GM19328 (cell line): ENCODE results near the gene PARVB.

Experiments used
- ATAC-seq: cut with Tn5 transposase; IDR thresholded peaks from one replicate; pipeline ENCODE4 v1.9.1; 2021; ENCODE audit warnings: mild to moderate bottlenecking, moderate library complexity; ENCODE audit not compliant: unreplicated experiment

Gene PARVB

DNA sequence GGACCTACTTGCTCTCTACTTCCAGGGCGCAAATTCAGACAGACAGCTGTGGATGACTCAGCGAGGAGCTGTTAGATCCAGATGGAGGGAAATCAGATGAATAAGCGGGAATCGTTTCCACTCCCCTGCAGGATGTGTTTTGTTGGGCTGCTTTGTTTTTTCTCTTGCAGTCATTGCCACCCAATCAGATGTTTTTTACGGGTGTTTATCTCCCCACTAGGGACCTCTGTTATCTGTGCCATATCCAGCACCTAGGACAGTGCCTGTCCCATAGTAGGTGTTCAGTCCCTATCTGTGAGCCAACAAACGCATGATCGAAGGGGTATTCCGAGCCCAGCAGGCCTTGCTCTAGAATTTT is 105.5 kb downstream of the PARVB start:
- ATAC-seq = no peak

DNA sequence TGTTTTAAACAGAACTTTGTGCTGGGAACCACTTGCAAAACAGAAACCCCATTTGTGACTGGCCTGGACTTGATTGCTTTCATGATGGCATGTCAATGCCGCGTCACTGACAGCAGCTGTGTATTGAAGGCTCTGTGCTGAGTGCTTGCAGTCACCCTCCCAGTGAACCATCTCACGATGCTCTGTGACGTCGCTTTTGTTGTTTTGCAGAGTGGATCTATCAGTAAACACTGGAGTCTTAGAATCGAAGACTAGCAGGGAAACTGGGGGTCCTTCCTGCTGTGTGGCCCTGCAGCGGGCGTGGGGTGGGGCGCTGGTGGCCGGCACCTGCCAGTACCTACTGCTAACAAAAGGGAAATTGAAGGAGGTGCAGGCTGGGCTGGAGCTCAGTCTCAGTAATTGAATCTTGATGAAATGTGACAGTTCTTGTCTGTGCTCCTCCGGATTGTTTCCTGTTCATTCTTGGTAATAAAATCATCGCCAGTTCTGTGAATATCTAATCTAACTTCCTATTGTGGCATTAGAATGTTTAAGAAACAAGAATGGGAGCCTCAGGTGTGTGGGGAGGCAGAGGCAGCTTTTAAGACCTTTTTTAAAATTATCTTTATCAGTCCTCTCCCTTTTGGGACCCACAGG is 106.1 kb downstream of the PARVB start:
- no peak for ATAC-seq

DNA sequence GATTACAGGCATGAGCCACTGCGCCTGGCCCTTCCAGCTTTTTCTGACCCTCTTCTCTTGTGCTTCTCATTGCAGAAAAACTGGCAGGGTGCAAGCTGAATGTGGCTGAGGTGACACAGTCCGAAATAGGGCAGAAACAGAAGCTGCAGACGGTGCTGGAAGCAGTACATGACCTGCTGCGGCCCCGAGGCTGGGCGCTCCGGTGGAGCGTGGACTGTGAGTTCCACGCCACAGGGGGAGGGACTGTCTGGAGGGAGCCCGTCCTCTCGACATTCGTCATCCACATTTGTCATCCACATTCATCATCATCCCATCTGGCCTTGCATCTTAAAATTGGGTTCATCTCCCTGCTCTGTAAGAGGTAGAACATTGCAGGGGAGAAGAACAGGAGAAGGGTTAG is 107.3 kb downstream of the PARVB start:
- ATAC-seq = no peak

DNA sequence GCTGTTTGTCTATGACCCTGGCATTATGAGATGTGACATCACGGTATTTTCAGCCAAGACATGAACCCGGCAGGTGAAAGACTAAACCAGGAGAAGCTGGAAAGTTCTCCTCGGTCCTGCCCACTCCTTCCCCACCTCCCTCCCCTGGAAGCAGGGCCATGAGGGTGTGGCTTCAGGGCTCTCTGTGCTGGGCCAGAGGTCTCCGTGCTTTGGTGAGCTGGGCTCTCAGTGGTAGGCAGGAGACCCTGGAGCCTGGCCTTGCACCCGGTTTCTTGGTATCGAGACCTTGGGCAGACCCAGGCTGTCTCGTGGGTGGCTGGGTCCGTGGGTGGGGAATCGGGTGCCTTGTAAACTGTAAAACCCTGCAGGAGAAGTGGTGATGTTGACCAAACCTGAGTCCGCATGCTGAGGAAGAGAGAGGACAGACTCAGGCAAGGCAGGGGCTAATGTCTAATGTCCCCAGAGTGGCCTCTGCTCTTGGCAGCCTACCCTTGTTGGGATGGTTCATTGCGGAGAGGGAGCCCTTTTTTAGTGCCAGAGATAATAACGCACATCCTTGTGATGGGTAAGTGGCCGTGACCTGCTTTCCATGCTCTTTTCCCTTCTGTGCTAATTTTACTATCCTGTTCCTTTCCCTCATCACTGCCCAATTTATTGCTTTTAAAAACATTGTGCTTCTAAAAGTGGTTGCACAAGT is 108.0 kb downstream of the PARVB start:
- ATAC-seq = no peak

DNA sequence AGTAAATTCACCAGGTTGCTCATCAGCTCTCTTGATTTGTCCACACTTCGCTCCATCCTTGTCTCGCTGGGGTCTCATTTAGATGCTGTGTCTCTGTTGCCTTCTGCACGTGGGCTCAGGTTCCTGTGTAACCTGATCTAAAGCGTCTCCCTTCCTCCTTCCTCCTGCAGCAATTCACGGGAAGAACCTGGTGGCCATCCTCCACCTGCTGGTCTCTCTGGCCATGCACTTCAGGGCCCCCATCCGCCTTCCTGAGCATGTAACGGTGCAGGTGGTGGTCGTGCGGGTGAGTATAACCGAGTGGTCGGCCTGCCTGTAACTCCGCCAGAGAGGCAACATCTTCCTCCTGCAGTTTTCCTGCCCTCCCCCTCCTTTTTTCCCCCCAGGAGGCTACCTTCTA is 108.6 kb downstream of the PARVB start:
- no peak for ATAC-seq

DNA sequence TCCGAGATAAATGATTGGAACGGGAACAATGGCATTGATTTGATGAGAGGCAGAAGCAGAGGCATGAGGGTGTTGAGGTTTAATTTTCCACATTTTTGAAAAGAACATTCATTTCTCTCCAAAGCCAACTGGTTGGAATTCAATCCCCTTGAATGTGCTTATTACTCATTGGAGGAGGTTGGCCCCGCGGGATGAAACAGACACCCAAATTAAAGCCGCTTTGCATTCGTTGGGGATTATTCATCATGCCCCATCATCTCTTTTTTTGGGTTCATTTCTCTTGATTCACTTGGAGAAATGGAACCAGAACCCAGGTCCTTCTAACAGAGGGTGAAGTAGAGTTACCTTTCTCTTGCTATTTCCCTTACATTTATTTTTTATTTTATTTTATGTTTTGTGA is 109.1 kb downstream of the PARVB start:
- ATAC-seq = no peak

DNA sequence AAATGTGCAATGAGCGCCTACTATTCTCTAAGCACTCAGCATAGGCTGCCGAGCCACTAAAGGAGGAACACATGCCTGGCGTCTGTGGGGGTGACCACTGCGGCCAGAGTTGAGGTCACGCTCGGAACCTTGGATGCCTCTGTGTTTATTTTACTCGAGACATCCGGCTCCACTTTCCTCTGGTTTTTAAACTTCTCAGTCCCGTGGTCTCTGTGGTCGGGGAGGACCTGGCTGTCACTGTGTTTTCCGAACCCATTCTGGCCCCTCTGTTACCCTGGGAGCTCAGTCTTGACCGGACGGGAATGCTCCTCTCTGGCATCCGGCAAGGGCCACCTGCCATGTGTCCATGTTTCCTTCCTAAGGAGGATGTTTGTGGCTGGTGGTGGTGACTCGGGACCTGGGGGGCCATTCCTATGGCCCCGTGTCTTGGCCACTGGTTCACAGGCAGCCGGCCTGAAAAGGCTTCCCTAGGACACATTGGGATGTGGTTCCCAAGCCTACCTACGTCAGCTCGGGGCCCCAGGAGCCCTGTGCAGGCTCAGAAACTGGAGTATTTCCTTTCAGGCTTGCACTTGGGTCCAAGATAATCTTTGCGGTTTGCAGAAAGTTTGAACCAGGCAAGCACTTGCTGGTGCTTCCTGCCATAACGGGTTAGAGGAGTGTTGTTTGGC is 109.9 kb downstream of the PARVB start:
- ATAC-seq = no peak

DNA sequence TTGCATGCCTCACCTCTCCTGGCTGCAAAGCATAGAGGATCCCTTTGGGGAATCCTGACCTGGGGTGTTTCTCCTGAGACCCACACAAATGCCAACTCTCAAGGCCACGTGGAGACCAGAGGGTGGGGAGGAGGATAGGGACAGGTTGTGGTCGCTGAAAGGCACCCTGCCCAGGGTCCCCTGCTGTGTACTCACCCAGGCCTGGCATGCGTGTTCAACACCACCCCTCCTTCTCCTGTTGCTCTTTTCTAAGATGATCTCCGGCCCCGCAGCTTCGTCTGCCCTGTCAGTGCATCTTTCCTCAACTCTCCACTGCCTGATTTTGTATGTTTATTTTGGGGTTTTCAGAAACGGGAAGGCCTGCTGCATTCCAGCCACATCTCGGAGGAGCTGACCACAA is 112.0 kb downstream of the PARVB start:
- no peak for ATAC-seq

DNA sequence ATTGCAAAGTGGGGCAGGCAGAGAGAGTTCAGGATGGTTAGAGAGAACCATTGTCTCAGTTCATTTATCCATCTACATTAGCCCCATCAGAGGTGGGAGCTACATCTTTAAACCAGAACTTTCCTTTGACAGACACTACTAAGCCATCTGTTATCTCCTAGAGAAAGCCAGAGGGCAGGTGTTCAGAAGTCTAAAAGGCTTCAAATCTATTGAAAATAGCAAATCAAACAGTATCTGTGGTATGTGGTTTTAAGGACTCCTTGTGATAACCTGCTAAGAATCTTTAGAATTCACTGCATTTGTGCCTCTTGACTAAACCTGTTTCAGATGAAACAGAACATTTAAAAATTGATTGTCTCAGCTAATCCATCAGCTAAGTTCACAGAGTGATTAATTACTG is 112.7 kb downstream of the PARVB start:
- no peak for ATAC-seq

DNA sequence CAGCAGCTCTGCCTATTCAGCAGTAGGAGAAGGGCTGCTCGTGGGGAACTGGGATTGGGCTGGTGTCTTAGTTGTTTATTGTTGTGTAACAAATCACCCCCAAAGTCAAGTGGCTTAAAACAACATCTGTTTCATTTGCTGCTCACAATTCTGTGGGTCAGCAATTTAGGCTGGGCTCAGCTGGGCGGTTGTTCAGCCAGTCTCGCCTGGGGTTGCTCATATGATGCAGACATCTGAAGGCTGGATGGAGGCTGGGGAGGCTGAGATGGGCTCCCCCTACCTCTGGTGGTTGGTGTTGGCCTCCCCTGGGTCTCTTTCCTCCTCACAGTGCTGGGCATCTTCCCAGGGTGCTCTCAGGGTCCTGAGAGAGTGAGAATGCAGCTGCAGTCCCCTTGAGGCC is 113.3 kb downstream of the PARVB start:
- ATAC-seq = no peak

DNA sequence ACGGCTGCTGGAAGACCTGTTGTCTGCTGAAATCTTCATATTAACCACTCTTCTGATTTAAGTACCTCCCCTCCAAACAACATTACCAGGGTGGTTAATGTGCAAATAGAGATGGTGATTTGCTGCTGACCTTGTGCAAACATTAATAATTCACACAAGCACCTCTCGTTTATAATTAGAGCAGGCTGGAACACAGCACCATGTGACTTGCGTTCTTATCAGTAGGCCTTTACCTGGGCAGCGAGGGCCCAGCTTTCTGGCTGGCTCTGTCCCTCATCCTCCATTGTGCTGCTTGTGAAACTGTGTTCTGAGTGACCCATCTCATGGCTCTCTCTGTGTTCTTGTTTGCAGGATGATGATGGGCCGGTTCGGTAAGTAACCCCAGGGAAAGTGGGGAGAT is 115.7 kb downstream of the PARVB start:
- no peak for ATAC-seq

DNA sequence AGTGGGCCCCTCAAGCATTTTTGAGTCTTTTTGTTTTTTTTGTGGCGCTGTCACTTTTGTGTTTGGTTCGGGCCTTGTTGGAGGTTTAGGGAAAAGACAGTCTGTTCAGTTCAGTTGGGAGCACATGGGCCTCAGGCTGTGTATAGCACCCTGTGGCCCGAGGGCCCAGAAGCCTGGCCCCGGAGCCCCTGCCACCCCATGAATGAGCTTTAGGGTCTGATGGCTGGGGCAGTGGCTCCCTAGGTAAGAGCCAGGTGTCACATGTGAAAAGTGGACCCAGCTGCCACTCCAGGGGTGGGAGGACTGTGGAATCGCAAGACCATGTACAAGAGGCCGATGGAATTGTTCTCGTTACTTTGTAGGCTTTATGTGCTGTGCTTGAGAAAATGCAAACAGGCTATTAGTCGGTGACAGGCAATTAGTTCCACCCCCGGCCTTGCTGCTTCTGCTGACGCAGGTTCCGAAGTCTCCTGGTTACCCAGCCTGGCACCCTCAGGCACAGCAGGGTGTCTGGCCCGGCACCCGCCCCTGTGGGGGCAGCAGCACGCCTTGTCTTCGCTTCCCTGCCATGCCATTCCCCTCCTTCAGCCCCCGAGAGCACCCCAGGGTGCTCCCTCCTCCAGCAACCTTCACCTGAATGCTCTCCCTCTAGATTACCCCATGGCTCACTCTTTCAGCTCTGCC is 118.5 kb downstream of the PARVB start:
- no peak for ATAC-seq

DNA sequence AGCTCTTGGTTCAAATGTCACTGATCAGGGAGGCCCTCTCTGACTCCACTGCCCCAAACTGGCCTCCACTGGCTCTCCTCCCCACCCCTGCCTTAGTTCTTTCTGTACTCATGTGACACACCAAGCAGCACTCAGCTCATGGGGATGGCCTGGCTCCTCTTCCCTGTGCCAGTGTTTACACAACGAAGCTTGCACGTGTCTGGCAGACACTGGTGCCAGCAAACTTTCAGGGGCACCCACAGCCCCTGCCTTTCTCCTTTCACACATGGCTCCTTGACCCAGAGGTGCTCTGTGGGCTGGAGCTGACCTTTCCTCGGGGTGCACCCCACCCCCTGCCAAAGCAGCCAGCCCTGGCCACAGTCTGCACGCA is 119.0 kb downstream of the PARVB start:
- ATAC-seq = no peak

DNA sequence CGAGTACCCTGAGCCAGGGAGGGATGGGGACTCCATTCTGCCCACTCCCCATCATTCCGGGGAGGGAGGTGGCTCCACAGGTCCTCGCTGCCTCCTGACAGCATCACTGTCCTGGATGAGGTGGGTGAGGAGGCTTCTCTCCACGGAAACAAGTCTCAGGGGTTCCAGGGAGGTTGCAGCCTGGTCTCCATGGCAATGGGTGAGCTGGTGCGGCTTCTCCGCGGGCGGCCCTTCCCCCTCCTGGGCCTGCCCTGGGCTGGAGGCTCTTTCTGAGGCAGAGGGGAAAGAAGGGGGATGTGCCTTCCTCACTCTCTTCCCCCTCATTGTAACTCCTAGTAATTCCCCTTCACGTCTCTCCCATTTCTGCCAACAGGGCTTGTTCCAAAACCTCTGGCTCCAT is 119.5 kb downstream of the PARVB start:
- no peak for ATAC-seq

DNA sequence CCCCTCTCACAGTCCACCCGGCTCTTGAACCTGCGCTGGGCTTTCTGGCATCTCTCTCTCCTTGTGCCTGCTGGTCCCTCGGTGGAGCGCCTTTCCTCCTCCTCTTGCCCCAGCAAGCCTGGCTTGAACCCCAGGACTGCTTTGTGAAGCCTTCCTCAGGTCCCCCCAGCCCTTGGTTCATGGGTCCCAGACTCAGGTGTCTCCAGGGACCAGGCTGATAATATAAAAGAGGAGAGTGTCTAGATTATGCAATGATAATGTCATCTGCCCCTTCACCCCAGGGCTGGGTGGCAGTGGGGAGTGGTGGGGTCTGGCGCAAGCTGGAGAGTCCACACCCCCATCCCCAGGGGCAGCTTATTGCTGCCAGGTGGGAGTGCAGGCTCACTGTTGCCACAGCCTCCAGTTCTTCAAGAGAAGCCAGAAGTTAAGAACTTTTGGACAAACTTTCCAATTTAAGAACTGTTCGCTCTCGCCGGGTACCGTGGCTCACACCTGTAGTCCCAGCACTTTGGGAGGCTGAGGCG is 120.0 kb downstream of the PARVB start:
- no peak for ATAC-seq

DNA sequence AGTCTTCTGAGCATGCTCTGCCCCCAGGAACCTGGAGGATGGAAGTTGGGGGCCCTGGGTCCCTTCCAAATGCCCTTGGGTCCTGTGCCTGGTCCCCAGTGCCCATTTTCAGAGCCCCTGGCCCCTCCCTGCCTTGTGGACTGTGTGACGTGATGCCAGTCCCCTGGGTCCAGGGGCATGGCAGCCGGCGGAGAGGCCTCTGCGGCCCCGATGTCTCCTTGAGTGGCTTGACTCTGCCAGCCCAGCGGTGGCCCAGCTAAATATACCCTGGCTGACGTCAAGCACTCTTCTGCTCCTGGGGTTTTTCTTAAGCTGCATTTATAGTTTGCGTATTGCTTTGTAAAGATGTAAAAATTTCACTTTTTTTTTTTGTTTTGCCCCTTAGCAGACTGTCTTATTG is 121.4 kb downstream of the PARVB start:
- no peak for ATAC-seq

DNA sequence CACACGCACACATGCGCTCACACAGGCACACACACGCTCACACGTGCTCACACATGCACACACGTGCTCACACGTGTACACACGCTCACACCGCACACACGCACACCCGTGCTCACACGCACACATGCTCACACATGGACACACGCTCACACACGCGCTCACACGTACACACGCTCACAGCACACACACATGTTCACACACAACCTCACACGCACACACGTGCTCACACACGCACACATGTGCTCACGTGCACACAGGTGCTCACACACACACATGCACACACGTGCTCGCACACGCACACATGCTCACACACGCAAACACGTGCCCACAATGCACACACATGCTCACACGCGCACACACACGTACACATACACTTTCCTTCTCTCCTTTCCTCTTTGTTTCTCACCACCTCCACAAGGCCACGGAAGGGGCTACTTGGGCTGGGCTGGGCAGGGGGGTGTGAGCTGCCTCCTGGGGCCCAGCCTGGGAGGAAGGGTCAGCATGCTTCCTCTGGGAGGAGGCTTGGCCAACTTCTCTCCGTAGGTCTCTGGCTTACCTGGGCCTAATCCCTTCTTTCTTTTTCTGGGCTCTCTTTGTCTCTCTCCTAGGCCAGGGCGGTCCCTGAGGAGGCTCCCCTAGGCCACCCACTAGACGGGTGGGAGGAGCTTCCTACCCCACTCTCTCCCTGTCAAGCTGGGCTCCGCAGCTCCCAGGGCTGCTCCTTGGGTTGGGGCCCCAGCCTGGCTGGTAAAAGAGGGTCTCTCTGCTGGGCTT is 122.2 kb downstream of the PARVB start:
- no peak for ATAC-seq

DNA sequence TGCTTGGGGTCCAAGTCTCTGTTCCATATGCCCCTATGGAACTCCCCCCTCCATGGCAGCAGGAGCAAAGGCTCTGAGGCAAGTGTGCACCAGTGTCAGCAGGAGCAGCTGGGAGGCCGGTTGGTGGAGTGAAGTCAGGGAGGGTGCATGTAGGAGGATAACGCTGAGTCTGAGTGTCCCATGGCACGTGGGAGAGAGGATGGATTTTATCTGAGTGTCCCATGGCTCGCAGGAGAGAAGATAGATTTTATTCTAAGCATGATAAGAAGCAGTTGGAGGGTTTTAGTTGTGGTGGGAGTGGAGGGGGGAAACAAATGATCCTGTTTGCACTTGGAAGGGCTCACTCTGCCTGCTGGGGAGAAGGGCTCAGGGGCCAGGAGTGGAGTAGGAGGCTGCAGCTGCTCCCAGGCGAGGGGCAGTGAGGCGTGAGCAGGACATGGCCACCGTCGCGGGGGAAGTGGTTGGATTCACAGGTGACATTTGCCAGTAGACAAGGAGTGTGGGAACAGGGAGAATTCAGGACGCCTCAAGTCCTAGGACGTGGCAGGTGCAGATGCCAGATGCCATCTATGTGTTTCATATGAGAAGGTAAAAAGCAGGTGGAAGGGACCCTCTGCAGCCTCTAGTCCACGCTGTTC is 123.0 kb downstream of the PARVB start:
- ATAC-seq = no peak

DNA sequence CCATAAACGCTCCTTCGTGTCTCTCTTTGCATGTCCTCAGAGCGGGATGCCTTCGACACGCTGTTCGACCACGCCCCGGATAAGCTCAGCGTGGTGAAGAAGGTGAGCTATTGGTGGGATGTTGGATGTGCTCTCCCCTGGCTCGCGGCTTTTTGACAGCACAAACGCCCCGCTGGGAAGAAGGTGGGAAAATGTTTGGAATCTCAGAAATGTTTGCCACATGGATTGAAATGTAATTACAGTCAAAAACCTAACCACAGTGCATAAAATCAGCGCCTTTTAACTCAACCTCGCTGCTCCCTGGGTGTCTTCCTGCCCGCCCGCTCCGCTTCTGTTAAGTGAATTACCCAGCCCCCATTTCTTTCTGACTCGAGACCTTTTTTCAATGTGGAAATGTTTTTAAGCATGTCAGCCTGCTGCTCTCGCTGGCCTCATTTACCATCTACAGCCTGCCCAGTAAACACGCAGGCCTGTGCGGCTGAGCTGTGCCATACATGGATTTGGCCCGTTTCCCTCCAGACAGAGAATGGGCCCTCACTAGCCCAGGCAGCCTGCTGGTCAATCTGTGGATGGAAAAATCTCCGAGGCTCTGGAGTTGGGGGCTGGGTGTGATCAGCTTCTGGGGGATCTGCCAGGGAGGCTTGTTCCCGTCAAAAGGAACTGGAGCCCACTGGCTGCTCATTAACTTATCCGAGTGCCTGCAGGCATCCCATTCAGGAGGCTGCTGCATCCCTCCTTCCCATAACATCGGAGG is 123.9 kb downstream of the PARVB start:
- no peak for ATAC-seq

DNA sequence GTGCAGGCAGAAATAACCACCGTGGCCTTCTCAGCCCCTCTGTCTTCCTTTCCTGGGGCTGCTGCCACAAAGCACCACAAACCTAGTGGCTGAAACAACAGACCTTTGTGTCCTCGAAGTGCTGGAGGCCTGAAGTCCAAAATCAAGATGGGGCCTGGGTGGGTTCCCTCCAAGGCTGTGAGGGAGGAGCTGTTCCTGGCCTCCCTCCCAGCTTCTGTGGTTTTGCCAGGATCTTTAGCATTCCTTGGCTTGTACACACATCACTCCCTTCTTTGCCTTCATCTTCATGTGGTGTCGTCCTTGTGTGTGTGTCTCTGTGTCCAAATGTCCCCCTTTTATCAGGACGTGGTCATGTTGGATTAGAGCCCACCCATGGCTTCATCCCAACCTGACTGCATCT is 127.6 kb downstream of the PARVB start:
- no peak for ATAC-seq
